Stimulated activated CD8-positive, alpha-beta memory T cell treated with anti-CD3 and anti-CD28 coated beads, Interleukin-12 subunit alpha, Interleukin-12 subunit beta, amount 100 ng/mL, for 1 hour (primary cell): Measurements from ENCODE around the gene PPFIA1.

Experiments
- DNase-seq: peaks from one replicate; pipeline ENCODE4 v3.0.0-alpha.2; 2020; ENCODE audit warnings: low read depth

Gene PPFIA1

GRCh38 chr11:70414341-70415100, 144.0 kb downstream of the PPFIA1 start:
- no peak for DNase-seq

GRCh38 chr11:70415191-70415590, 144.7 kb downstream of the PPFIA1 start:
- no peak for DNase-seq

GRCh38 chr11:70415642-70416395, 145.3 kb downstream of the PPFIA1 start:
- DNase-seq, result no peak

- no peak for DNase-seq
Observed at GRCh38 chr11:70416881-70417280, 146.4 kb downstream of the PPFIA1 start.

- DNase-seq, result no peak
Observed at GRCh38 chr11:70418130-70418529, 147.6 kb downstream of the PPFIA1 start.

GRCh38 chr11:70419307-70420007, 149.0 kb downstream of the PPFIA1 start:
- DNase-seq, result no peak

- DNase-seq, result no peak
Observed at GRCh38 chr11:70420008-70420464, 149.5 kb downstream of the PPFIA1 start.

GRCh38 chr11:70420496-70420895, 150.0 kb downstream of the PPFIA1 start:
- DNase-seq, result no peak

- DNase-seq, result no peak
Observed at GRCh38 chr11:70421123-70421522, 150.6 kb downstream of the PPFIA1 start.

- no peak for DNase-seq
Observed at GRCh38 chr11:70422692-70423522, 152.4 kb downstream of the PPFIA1 start.

- peak; percentile 18 for DNase-seq
Observed at GRCh38 chr11:70423523-70424505, 153.3 kb downstream of the PPFIA1 start.

- DNase-seq, result no peak
Observed at GRCh38 chr11:70424765-70425344, 154.4 kb downstream of the PPFIA1 start.

- no peak for DNase-seq
Observed at GRCh38 chr11:70427436-70427835, 156.9 kb downstream of the PPFIA1 start.

- DNase-seq, result no peak
Observed at GRCh38 chr11:70428701-70429427, 158.4 kb downstream of the PPFIA1 start.

GRCh38 chr11:70429428-70429705, 158.9 kb downstream of the PPFIA1 start:
- no peak for DNase-seq

- DNase-seq, result no peak
Observed at GRCh38 chr11:70429724-70430521, 159.4 kb downstream of the PPFIA1 start.

GRCh38 chr11:70430671-70431574, 160.4 kb downstream of the PPFIA1 start:
- DNase-seq, result no peak

- no peak for DNase-seq
Observed at GRCh38 chr11:70431611-70432010, 161.1 kb downstream of the PPFIA1 start.
